Neuronal stem cell (in vitro differentiated cells): Measurements from ENCODE around the gene HBEGF.

Source experiments
- DNase-seq: peaks from one replicate; pipeline ENCODE4 v3.0.0-alpha.2; 2013; ENCODE audit warnings: low spot score
- H2AFZ ChIP-seq: one replicate; pipeline ENCODE4 v1.6.1; 2013; ENCODE audit warnings: mild to moderate bottlenecking, low read length, inconsistent platforms
- H2AK5ac ChIP-seq: 2 replicates; pipeline ENCODE4 v1.6.1; 2013; ENCODE audit warnings: low read depth, mild to moderate bottlenecking, inconsistent platforms, low read length, moderate library complexity, mixed read lengths
- H2BK120ac ChIP-seq: 2 replicates; pipeline ENCODE4 v1.6.1; 2013; ENCODE audit warnings: low read depth, mild to moderate bottlenecking, inconsistent platforms, low read length, moderate library complexity, mixed read lengths
- H2BK12ac ChIP-seq: one replicate; pipeline ENCODE4 v1.6.1; 2013; ENCODE audit warnings: low read length, inconsistent platforms
- H2BK15ac ChIP-seq: 2 replicates; pipeline ENCODE4 v1.6.1; 2013; ENCODE audit warnings: mild to moderate bottlenecking, low read length, inconsistent platforms, mixed read lengths
- H2BK5ac ChIP-seq: one replicate; pipeline ENCODE4 v1.6.1; 2013; ENCODE audit warnings: inconsistent platforms, mild to moderate bottlenecking, low read length, moderate library complexity
- H3K14ac ChIP-seq: one replicate; pipeline ENCODE4 v1.6.1; 2013; ENCODE audit warnings: low read length, inconsistent platforms
- H3K18ac ChIP-seq: 2 replicates; pipeline ENCODE4 v1.6.1; 2013; ENCODE audit warnings: low read length, inconsistent platforms
- H3K23ac ChIP-seq: 2 replicates; pipeline ENCODE4 v1.6.1; 2013; ENCODE audit warnings: low read depth, mild to moderate bottlenecking, mixed read lengths, low read length, inconsistent platforms; ENCODE audit not compliant: poor library complexity
- H3K27ac ChIP-seq: replicated peaks from 3 replicates; pipeline ENCODE4 v1.5.1; 2013; ENCODE audit warnings: low read length, inconsistent platforms
- H3K27me3 ChIP-seq, 3 experiments: 2 replicates each; pipeline ENCODE4 v1.6.1; 2013; ENCODE audit warnings: low read length in 3 of 3, mild to moderate bottlenecking in 2 of 3, inconsistent platforms in 1 of 3, low read depth in 1 of 3, mixed read lengths in 1 of 3, moderate library complexity in 1 of 3; ENCODE audit not compliant: control insufficient read depth in 3 of 3, insufficient read depth in 3 of 3
- H3K36me3 ChIP-seq, 2 donors: replicated peaks in 1 of 2; 2 replicates each; pipeline ENCODE4 v1.6.1; 2013; ENCODE audit warnings: low read length in 2 of 2; ENCODE audit not compliant: control insufficient read depth in 2 of 2, insufficient read depth in 2 of 2
- H3K4ac ChIP-seq: 2 replicates; pipeline ENCODE4 v1.6.1; 2013; ENCODE audit warnings: inconsistent platforms, mild to moderate bottlenecking, low read length, moderate library complexity
- H3K4me1 ChIP-seq, 2 donors: 1 replicate in 1 of 2; 2 replicates in 1 of 2; pipeline ENCODE4 v1.6.1; 2013; ENCODE audit warnings: low read length in 2 of 2, low read depth in 1 of 2; ENCODE audit not compliant: control insufficient read depth in 2 of 2, insufficient read depth in 1 of 2
- H3K4me2 ChIP-seq: one replicate; pipeline ENCODE4 v1.6.1; 2013; ENCODE audit warnings: mild to moderate bottlenecking, low read length, inconsistent platforms; ENCODE audit not compliant: insufficient read depth, poor library complexity, severe bottlenecking
- H3K4me3 ChIP-seq, 2 donors: 2 replicates each; pipeline ENCODE4 v1.5.1; 2013; ENCODE audit warnings: low read length in 2 of 2, mild to moderate bottlenecking in 2 of 2, inconsistent platforms in 1 of 2, moderate library complexity in 1 of 2
- H3K79me1 ChIP-seq: one replicate; pipeline ENCODE4 v1.6.1; 2013; ENCODE audit warnings: low read depth, mild to moderate bottlenecking, inconsistent platforms, low read length, moderate library complexity
- H3K9ac ChIP-seq: one replicate; pipeline ENCODE4 v1.6.1; 2013; ENCODE audit warnings: mild to moderate bottlenecking, low read depth, low read length, inconsistent platforms; ENCODE audit not compliant: poor library complexity
- H3K9me3 ChIP-seq, 2 donors: replicated peaks in 1 of 2; 2 replicates each; pipeline versions ENCODE3 to v1.6.1; 2013; ENCODE audit warnings: low read length in 2 of 2, mild to moderate bottlenecking in 2 of 2, inconsistent platforms in 1 of 2, low read depth in 1 of 2, mixed read lengths in 1 of 2, moderate library complexity in 1 of 2; ENCODE audit not compliant: control insufficient read depth in 2 of 2, insufficient read depth in 1 of 2
- H4K8ac ChIP-seq: one replicate; pipeline ENCODE4 v1.6.1; 2013; ENCODE audit warnings: low read depth, mild to moderate bottlenecking, inconsistent platforms, low read length, moderate library complexity
- H4K91ac ChIP-seq: one replicate; pipeline ENCODE4 v1.6.1; 2013; ENCODE audit warnings: low read length, low read depth, mild to moderate bottlenecking, inconsistent platforms; ENCODE audit not compliant: poor library complexity
- WGBS, 2 donors: extraction: QIAGEN DNeasy Blood & Tissue Kit; methylation state at CpG; one replicate each; pipeline ENCODE4 v1.1.7; 2013; ENCODE audit warnings: missing lambda C conversion rate in 2 of 2, mixed read lengths in 1 of 2; ENCODE audit not compliant: insufficient read length in 2 of 2, insufficient replicate concordance in 1 of 2; ENCODE audit errors: extremely low coverage in 2 of 2; 5-methylcytosine and 5-hydroxymethylcytosine counted together

The HBEGF gene

DNA sequence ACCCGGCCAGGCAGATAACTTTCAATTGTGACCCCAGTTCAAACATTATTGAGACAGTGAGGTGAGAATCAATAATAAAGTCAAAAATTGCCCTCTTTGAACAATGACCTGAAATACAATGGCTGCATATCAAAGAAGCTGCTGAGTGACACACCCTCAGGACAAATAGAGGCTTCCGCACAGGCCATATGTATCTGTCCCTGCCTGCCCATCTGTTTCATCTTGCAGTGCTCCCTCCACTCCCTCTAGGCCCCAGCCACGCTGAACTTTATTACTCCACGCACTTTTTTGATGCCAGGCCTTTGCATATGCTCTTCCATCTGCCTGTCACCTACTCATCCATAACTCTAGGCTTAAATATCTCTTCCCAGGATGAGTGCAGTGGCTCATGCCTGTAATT is 27.6 kb downstream of the HBEGF start:
- Histone ChIP-seq H3K27ac (no peak overlapping the region), H2BK12ac (no peak overlapping the region), H2BK5ac (no peak overlapping the region), H3K9ac (no peak overlapping the region), H2AFZ (no peak overlapping the region), H3K23ac (no peak overlapping the region), H4K91ac (no peak overlapping the region), H2BK120ac (no peak overlapping the region), H3K9me3 (no peaks in the 10 kb centered on the region), H2AK5ac (no peak overlapping the region), H3K27me3 (no peaks in the 10 kb centered on the region), H4K8ac (no peak overlapping the region), H3K4me1 (peaks cover 8 to 11% of the 10 kb centered on the region in 2 donors), H3K4me2 (no peak overlapping the region), H3K14ac (no peak overlapping the region), H3K18ac (no peak overlapping the region), H3K4ac (peak overlapping the region; percentile 69), H2BK15ac (no peak overlapping the region), H3K79me1 (no peaks in the 10 kb centered on the region), H3K36me3 (no peaks in the 10 kb centered on the region), H3K4me3 (no peak overlapping the region)
- no CpG with 5 or more reads among the region's 4 CpGs for WGBS, 2 donors
- no peak for DNase-seq

DNA sequence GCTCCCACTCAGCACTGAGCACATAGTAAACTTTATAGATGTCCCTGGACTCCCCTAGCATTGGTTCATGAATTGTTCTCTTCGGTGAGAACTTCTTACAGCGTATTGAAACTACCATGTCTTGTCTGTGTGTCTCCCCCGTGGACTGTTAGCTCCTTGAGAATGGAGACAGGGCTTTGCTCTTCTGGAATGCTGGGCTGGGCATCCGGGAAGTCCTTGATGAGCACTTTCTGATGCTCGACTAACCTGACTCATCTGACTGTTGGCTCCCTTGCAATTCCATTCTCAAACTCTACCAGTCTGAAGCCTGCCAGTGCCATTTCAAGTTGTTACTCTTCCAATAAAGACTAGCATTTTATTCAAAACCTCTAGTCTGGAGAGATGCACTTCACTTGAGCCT is 28.5 kb downstream of the HBEGF start:
- no peaks in the 10 kb centered on the region for H3K27me3 ChIP-seq
- no peak overlapping the region for H3K14ac ChIP-seq
- DNase-seq, result no peak
- no peaks in the 10 kb centered on the region for H3K36me3 ChIP-seq
- H3K18ac ChIP-seq, result no peak overlapping the region
- no peaks in the 10 kb centered on the region for H3K9me3 ChIP-seq
- H2BK120ac ChIP-seq, result no peak overlapping the region
- H2BK12ac ChIP-seq, result no peak overlapping the region
- H3K4me1 ChIP-seq, result peaks cover under 1 to 2% of the 10 kb centered on the region in 2 donors
- WGBS, 2 donors, result no CpG with 5 or more reads among the region's 5 CpGs
- H3K4me3 ChIP-seq, result no peak overlapping the region
- H3K4ac ChIP-seq, result no peak overlapping the region
- H3K27ac ChIP-seq, result no peak overlapping the region
- no peak overlapping the region for H2AFZ ChIP-seq
- no peak overlapping the region for H4K8ac ChIP-seq
- H3K4me2 ChIP-seq, result no peak overlapping the region
- no peak overlapping the region for H3K23ac ChIP-seq
- H3K9ac ChIP-seq, result no peak overlapping the region
- no peak overlapping the region for H4K91ac ChIP-seq
- no peak overlapping the region for H2BK15ac ChIP-seq
- H3K79me1 ChIP-seq, result no peaks in the 10 kb centered on the region
- no peak overlapping the region for H2AK5ac ChIP-seq
- no peak overlapping the region for H2BK5ac ChIP-seq

DNA sequence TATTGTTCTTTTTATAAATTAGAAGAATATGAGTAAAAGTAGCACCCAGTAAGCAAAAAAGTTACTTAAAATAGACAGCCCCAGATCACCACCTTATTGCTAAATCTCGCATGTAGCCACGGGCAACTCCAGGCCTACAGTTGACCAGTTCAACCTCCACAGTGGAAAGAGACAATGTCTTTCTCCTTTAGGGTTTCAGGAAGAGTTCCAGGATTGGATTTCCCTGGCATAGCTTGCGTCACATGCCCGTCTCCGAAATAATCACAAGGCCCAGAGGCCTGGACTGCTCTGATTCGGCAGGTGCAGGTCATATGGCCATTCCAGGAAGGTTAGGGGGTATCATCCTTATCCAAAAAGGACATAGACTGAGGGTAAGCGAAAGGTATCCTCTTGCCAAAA is 33.6 kb downstream of the HBEGF start:
- Histone ChIP-seq H3K9me3 (no peaks in the 10 kb centered on the region), H2BK5ac (no peak overlapping the region), H3K4me2 (no peak overlapping the region), H3K27ac (no peak overlapping the region), H3K14ac (no peak overlapping the region), H2BK15ac (no peak overlapping the region), H2AFZ (peak overlapping the region; percentile 70), H2AK5ac (no peak overlapping the region), H3K4me3 (no peak overlapping the region), H3K27me3 (no peaks in the 10 kb centered on the region), H4K91ac (no peak overlapping the region), H3K18ac (no peak overlapping the region), H4K8ac (no peak overlapping the region), H3K4me1 (peaks cover 1 to 18% of the 10 kb centered on the region in 2 donors), H3K36me3 (no peaks in the 10 kb centered on the region), H3K4ac (no peak overlapping the region), H3K79me1 (no peaks in the 10 kb centered on the region), H2BK12ac (no peak overlapping the region), H3K9ac (no peak overlapping the region), H3K23ac (no peak overlapping the region), H2BK120ac (no peak overlapping the region)
- WGBS, 2 donors, result no CpG with 5 or more reads among the region's 7 CpGs
- no peak for DNase-seq

DNA sequence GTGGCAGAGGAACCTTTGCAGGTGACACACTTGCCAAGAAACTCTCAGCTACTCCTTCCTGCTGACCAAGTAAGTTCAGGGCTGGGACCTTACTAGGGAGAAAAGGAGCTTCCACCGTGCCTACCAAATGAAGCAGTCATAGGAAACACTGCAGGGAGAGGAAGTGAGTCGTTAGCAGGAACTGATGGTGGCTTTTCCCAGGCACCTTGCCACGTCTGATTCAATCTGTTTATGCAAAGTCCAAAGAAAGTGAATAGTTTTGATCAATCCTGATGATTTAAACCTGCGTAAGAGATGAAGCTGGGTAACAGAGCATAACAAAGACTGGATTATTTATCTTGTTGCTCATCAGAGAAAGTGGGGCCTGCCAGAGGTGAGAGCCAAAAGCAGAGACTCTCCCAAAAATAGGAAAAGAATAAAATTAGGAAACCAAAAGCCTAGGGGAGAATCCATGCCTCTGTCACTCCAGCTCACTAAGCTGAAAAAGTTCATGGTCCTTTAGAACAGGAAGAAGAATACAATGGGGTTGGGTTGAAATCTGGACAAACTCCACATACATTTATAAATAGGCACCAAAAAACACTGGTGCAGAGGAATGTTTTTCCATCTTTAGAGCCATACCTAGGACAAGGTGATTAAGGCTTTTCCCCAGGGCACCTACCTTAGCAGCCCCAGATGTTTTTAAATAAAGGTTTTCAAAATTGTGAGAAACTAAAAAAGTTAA is 34.2 kb downstream of the HBEGF start:
- H2BK120ac ChIP-seq, result no peak overlapping the region
- no peaks in the 10 kb centered on the region for H3K79me1 ChIP-seq
- no CpG with 5 or more reads among the region's 4 CpGs for WGBS, 2 donors
- no peak overlapping the region for H3K4ac ChIP-seq
- H3K4me1 ChIP-seq, result peaks cover 1 to 18% of the 10 kb centered on the region in 2 donors
- no peak overlapping the region for H2BK5ac ChIP-seq
- H3K23ac ChIP-seq, result no peak overlapping the region
- H4K8ac ChIP-seq, result no peak overlapping the region
- H3K18ac ChIP-seq, result no peak overlapping the region
- H3K27ac ChIP-seq, result no peak overlapping the region
- no peak overlapping the region for H4K91ac ChIP-seq
- H3K36me3 ChIP-seq, result no peaks in the 10 kb centered on the region
- H2BK12ac ChIP-seq, result no peak overlapping the region
- no peaks in the 10 kb centered on the region for H3K9me3 ChIP-seq
- no peak overlapping the region for H2BK15ac ChIP-seq
- no peak overlapping the region for H3K4me3 ChIP-seq
- H3K14ac ChIP-seq, result no peak overlapping the region
- peak overlapping the region; percentile 70 for H2AFZ ChIP-seq
- no peak overlapping the region for H2AK5ac ChIP-seq
- H3K27me3 ChIP-seq, result no peaks in the 10 kb centered on the region
- DNase-seq, result no peak
- no peak overlapping the region for H3K4me2 ChIP-seq
- H3K9ac ChIP-seq, result no peak overlapping the region
